CD4-positive, alpha-beta T cell treated with Interleukin-2 at 100 ng/mL for 4 hours (primary cell): Measurements from ENCODE around the gene SKIL.
"Not testable (repeated sequence)": the region's sequence is repeated elsewhere in the genome, so short reads cannot be mapped to it uniquely, and the experiment has no call there.

ENCODE experiments used
- DNase-seq: peaks from one replicate; pipeline ENCODE4 v3.0.0-alpha.2; 2020; ENCODE audit warnings: low spot score

Gene SKIL

DNA sequence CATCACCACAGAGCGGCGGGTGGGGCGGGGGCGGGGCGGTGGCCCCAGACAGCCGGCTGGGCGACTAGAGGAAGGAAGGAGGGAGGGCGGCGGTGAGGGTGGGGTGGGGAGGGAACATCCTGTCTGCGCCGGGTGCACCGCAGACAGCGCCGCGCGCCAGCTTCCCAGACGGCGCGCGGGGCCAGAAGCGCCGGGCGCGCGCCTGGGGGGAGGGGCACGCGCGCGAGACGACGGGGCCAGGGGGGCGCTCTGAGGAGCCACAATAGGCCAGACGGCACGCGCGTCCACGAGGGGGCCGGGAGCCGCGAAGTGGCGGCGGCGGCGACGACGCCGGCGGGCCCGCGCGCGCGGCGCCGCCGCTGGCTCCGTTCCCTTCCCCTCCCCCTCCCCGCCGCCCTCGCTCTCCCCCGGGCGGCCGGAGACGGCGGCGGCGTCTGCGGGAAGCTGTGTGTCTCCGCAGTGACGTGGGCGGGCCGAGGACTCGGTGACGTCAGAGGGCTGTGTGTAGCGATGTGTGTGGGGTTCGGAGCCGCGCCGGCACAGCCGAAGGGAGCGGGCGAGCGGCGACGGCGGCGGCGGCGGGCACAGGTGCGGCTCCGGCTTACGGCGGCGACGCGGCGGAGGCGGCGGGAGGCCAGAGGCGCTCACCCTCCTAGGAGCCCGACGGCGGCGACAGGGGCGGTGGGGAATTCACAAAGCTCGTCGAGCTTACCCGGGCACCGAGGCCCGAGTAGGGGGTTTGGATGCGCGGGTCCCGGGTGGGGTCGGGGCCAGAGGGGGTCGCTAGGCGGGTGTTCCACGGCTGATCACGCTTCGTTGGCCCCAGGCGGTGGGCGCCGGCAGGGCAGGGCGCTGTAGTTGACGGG is at the start of gene SKIL:
Gene SKIL, plus strand, starts transcription at position 540 of the 866 bp plus-strand sequence. CDS start 2,617 bp downstream, outside the sequence.
- peak; percentile 97 for DNase-seq

DNA sequence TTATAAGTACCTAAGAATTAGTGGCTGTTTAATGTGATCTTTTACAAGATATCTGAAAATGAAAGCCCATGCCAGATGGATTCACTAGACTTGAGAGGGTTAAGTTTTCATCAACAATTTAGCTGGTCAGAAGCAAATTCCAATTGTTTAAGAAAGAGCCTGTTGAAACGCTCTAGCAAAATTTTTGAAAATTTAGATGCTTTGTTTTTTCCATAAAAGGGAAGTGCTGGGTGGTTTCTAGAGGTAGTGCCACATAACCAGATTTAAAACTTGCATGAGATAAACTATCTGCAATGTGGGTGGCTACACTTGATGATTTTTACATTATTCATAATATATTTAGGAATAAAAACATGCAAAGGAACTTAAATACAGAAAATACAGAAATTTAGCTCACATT is 48.5 kb upstream of the SKIL start:
- DNase-seq: no peak

DNA sequence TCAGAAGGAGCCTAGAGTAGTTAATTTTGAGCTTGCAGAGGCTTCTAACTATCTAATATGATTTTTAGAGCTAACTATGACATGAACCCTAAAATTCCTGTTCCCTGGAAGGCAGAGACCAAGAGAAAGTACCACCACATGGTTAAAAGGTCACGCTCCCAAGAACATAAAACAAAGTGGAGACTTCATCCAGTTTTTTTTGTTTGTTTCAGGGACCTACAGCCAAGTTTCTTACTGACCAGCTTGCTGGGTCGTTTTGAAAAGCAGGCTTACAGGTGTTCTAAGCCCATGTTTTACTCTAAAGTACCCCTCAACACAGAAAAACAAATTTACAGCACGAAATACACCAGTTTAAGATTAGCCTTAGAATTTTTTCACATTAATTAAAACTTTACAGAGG is 39.6 kb upstream of the SKIL start:
- DNase-seq: no peak

DNA sequence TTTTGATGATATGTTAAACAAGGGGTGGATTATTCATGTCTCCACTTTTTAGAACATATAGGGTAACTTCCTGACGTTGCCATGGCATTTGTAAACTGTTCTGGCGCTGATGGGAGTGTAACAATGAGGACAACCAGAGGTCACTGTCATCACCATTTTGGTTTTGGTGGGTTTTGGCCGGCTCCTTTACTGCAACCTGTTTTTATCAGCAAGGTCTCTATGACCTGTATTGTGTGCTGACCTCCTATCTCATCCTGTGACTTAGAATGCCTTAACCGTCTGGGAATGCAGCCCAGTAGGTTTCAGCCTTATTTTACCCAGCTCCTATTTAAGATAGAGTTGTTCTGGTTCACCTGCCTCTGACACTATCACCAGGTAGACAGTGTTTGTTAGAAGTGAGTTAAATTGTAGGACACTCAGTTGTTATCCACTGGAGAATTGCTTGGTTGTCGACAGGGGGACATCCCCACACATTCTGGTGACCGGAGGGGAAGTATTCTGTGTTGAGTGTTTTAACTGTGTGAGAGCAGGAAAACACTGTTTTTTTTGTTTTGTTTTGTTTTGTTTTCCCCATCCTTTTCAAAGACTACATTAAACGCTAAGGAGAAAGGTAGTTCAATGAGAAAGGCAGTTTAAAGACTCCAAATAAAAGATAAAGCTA is 36.9 kb upstream of the SKIL start:
- DNase-seq: no peak

DNA sequence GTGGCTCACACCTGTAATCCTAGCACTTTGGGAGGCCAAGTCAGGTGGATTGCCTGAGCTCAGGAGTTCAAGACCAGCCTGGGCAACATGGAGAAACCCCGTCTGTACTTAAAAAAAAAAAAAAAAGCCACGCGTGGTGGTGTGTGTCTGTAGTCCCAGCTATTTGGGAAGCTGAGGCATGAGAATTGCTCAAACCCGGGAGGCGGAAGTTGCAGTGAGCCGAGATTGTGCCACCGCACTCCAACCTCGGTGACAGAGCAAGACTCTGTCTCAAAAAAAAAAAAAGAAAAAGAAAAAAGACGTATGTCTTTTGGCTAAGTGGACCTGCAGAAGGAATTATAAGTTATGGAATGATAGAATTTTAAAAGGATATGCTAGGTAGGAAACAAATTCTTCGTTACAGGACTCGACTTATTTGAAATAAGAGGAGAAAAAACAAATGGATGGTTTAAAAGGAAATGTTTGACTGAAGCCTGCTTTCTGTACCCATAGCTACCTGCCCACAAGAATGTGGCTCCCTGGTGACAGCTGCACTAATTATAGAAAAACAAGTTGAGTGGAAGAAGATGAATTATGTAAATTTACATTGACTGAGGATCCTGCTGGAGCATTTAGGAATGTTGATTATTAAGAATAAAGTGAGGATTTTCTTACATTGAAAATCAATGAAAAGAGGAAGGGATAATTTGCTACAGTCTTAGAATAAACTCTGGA is 36.0 kb upstream of the SKIL start:
- DNase-seq: no peak

GRCh38 chr3:170322566-170323269 is 34.8 kb upstream of the SKIL start:
- DNase-seq: no peak

- DNase-seq: no peak
Measured at GRCh38 chr3:170323331-170323730, 34.2 kb upstream of the SKIL start.

DNA sequence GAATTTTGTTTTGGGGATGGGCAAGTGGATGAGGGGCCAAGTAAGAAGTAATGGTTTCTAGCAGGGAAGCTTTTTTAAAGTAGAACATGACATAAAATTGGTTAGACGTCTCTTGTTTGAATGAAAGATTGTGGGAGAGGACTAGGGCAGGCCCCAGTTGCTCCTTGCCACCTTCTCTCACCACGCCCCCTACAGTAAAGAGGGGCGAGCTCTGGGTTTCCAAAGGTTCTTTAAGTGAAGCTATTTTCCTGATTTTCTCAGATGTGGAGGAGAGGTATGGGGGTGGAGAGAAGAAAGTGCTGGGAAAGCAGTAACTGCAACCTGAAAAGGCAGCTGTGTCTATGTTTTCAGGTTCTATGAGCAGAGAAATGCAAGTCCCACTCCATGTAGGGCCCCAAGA is 32.6 kb upstream of the SKIL start:
- DNase-seq: no peak

- DNase-seq: no peak
Measured at GRCh38 chr3:170327040-170327808, 30.3 kb upstream of the SKIL start.

DNA sequence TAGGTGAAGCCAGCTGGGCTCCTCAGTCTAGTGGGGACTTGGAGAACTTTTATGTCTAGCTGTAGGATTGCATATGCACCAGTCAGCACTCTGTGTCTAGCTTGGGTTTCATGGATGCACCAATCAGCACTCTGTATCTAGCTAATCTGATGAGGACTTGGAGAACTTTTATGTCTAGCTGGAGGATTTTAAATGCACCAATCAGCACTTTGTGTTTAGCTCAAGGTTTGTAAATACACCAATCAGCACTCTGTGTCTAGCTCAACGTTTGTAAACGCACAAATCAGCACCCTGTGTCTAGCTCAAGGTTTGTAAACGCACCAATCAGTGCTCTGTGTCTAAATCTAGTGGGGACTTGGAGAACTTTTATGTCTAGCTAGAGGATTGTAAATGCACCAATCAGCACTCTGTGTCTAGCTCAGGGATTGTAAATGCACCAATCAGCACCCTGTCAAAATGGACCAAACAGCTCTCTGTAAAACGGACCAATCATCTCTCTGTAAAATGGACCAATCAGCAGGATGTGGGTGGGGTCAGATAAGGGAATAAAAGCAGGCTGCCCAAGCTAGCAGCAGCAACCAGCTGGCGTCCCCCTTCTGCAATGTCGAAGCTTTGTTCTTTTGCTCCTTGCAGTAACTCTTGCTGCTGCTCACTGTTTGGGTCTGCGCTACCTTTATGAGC is 29.5 kb upstream of the SKIL start:
- not testable (repeated sequence) for DNase-seq

- DNase-seq: peak; percentile 8
Measured at GRCh38 chr3:170330366-170330765, 27.1 kb upstream of the SKIL start.

- DNase-seq: no peak
Measured at GRCh38 chr3:170331143-170331542, 26.4 kb upstream of the SKIL start.

- DNase-seq: no peak
Measured at GRCh38 chr3:170337420-170337819, 20.1 kb upstream of the SKIL start.

DNA sequence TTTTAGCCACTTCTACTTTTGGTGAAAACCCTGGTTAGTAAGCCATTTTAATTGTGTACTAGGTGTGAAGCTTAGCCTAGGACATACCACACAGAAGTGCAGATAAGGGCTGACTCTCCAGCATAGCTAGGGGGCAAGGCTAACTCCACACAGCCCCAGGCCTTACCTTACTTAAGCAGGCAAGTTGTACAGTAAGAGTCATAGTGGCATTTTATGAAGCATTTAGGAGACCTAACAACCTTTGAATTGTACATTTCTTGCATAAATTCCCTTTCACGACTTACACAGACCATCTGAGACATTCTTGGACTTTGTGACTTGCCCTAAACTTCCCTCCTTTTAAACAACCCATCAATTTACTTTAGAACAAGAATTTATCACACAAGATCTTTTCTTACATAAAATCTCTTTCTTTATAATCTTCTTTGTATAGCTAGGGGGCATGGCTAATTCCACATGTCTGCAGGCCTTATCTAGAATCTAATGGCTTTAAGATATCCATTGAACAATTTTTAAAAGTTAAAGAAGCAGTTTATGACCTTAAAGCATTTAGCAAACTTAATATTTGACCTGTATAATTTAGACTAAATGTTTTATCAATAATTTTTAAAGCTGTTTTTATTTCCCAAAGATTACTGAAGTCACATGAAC is 18.7 kb upstream of the SKIL start:
- no peak for DNase-seq

DNA sequence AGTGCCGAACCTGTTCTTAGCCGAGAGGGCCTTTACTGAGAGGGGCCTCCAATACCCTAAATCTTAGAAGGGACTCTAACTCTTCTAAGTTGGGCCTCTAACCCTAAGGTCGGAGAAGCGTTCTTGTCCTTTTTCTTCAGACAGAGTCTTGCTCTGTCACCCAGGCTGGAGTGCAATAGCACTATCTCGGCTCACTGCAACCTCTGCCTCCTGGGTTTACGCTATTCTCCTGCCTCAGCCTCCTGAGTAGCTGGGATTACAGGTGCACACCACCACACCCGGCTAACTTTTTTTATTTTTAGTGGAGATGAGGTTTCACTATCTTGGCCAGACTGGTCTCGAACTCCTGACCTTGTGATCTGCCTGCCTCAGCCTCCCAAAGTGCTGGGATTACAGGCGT is 15.2 kb upstream of the SKIL start:
- DNase-seq: not testable (repeated sequence)

DNA sequence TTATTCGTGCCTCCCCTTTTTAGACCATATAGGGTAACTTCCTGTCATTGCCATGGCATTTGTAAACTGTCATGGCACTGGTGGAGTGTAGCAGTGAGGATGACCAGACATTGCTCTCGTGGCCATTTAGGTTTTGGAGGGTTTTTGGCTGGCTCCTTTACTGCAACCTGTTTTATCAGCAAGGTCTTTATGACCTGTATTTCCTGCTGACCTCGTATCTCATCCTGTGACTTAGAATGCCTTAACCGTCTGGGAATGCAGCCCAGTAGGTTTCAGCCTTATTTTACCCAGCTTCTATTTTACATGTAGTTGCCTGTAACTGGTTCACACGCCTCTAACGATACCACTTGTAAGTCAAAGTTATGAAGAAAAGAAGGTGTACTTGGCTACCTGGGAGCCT is 13.7 kb upstream of the SKIL start:
- DNase-seq: not testable (repeated sequence)

DNA sequence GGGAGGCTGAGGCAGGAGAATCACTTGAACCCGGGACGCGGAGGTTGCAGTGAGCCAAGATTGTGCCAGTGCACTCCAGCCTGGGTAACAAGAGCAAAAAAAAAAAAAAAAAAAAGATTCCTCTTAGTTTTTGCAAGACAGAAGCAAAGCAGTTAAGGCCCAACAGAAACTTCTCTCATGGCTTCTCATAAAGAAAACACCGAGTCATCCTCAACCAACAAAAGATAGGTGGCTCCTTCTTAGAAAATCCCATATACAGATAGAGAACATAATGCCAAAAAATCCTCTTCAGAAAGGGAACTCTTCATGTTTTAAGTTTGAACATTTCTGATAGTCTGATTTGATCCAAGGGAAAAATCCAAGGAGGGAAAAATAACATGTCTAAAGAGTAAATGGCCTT is 12.5 kb upstream of the SKIL start:
- no peak for DNase-seq

DNA sequence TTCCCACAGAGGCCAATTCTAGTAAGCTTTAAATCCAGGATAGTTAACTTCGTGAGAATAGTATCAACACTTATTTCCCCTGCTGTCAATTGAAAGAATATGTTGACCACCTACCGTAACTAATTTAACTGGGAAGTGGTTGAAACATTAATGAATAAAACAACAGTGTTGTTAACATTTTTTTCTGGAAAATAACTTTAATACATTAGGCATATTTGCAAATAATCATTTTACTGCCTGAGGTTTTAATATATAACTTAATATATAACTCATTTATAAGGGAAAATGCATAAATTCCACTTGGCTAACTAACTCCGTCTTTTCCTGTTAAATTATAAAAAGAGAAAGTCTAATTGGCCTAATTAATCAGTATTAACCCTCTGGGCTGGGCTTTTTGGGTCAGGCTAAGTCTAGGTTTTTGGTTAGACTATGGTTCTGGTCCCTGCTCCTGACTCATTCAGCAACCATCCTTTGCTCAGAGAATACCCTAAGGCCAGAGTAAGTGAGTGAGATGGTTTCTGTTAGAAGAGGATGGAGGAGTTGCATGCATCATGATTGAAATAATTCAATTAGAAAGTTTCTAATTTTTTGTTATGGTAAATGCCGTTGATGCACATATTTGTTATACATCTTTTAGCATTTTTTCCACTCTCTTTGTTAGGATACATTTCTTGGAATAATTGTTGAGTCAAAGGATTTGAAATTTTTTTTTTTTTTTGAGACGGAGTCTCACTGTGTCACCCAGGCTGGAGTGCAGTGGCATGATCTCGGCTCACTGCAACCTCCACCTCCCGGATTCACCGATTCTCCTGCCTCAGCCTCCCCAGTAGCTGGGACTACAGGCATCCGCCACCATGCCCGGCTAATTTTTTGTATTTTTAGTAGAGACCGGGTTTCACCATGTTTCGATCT is 10.8 kb upstream of the SKIL start:
- DNase-seq: no peak
